ENCODE data around the gene EPHA10.

GRCh38 chr1:37682334-37682987 is 82.5 kb downstream of the EPHA10 start:
- no peak for TF ChIP-seq POLR2AphosphoS5 (IDR thresholded peaks at IDR 0.05; ENCODE audit: low read depth, low read length)
- no peak for TF ChIP-seq TAF1 (IDR thresholded peaks at IDR 0.05; ENCODE audit: borderline replicate concordance, insufficient read depth, low read length)
- TF ChIP-seq SIN3A (IDR thresholded peaks at IDR 0.05; ENCODE audit: borderline replicate concordance, insufficient read depth, low read length): no peak
- no peak for TF ChIP-seq REST (IDR thresholded peaks at IDR 0.05; ENCODE audit: insufficient read depth in 1 of 2, low read depth in 2 of 2, low read length in 2 of 2)
- TF ChIP-seq FOXP2 (optimal IDR thresholded peaks at IDR 0.05; ENCODE audit: borderline replicate concordance, extremely low read depth, extremely low read length, insufficient read depth): no peak

Data from PFSK-1 (cell line).